KOPT-K1 (cell line): ENCODE measurements around the gene MS4A10.

Experiments used
- H3K27ac ChIP-seq: fragments of 200-600 bp; sonication (generic); 2 replicates; pipeline ENCODE4 v1.5.1; 2016; ENCODE audit warnings: antibody characterized with exemption, mild to moderate bottlenecking, low read depth, low read length; ENCODE audit not compliant: poor library complexity, severe bottlenecking
- H3K36me3 ChIP-seq: fragments of 200-600 bp; sonication (generic); 2 replicates; pipeline ENCODE4 v1.5.1; 2017; ENCODE audit warnings: antibody characterized with exemption, mild to moderate bottlenecking, low read length, moderate library complexity; ENCODE audit not compliant: insufficient read depth
- H3K9me3 ChIP-seq: fragments of 200-600 bp; sonication (generic); 2 replicates; pipeline ENCODE4 v1.5.1; 2017; ENCODE audit warnings: antibody characterized with exemption, low read length, mild to moderate bottlenecking; ENCODE audit not compliant: insufficient read depth, poor library complexity, severe bottlenecking

The MS4A10 gene

GRCh38 chr11:60790726-60791125 lies 5.6 kb downstream of the MS4A10 start:
- H3K27ac ChIP-seq: no peak overlapping the region
- peaks cover 9% of the 10 kb centered on the region for H3K9me3 ChIP-seq
- no peaks in the 10 kb centered on the region for H3K36me3 ChIP-seq

- no peak overlapping the region for H3K27ac ChIP-seq
- H3K9me3 ChIP-seq: peaks cover 9% of the 10 kb centered on the region
- no peaks in the 10 kb centered on the region for H3K36me3 ChIP-seq
Measured at GRCh38 chr11:60791153-60791933, 6.2 kb downstream of the MS4A10 start.

GRCh38 chr11:60792521-60792920 lies 7.4 kb downstream of the MS4A10 start:
- Histone ChIP-seq H3K27ac (no peak overlapping the region), H3K9me3 (peaks cover 9% of the 10 kb centered on the region), H3K36me3 (no peaks in the 10 kb centered on the region)

GRCh38 chr11:60795291-60795690 lies 10.2 kb downstream of the MS4A10 start:
- Histone ChIP-seq H3K36me3 (no peaks in the 10 kb centered on the region), H3K9me3 (peaks cover 9% of the 10 kb centered on the region), H3K27ac (no peak overlapping the region)

GRCh38 chr11:60797846-60798630 lies 12.9 kb downstream of the MS4A10 start:
- H3K9me3 ChIP-seq: no peaks in the 10 kb centered on the region
- H3K36me3 ChIP-seq: no peaks in the 10 kb centered on the region
- H3K27ac ChIP-seq: no peak overlapping the region

GRCh38 chr11:60798631-60799030 lies 13.5 kb downstream of the MS4A10 start:
- Histone ChIP-seq H3K36me3 (no peaks in the 10 kb centered on the region), H3K27ac (no peak overlapping the region), H3K9me3 (no peaks in the 10 kb centered on the region)

GRCh38 chr11:60801194-60801593 lies 16.1 kb downstream of the MS4A10 start:
- H3K36me3 ChIP-seq: no peaks in the 10 kb centered on the region
- no peak overlapping the region for H3K27ac ChIP-seq
- no peaks in the 10 kb centered on the region for H3K9me3 ChIP-seq

GRCh38 chr11:60803273-60803936 lies 18.3 kb downstream of the MS4A10 start:
- H3K9me3 ChIP-seq: no peaks in the 10 kb centered on the region
- H3K36me3 ChIP-seq: no peaks in the 10 kb centered on the region
- H3K27ac ChIP-seq: no peak overlapping the region

- no peaks in the 10 kb centered on the region for H3K9me3 ChIP-seq
- H3K36me3 ChIP-seq: no peaks in the 10 kb centered on the region
- H3K27ac ChIP-seq: no peak overlapping the region
Measured at GRCh38 chr11:60809249-60809648, 24.1 kb downstream of the MS4A10 start.

GRCh38 chr11:60809691-60810090 lies 24.6 kb downstream of the MS4A10 start:
- H3K27ac ChIP-seq: no peak overlapping the region
- H3K36me3 ChIP-seq: no peaks in the 10 kb centered on the region
- no peaks in the 10 kb centered on the region for H3K9me3 ChIP-seq

GRCh38 chr11:60810151-60810550 lies 25.0 kb downstream of the MS4A10 start:
- H3K9me3 ChIP-seq: no peaks in the 10 kb centered on the region
- H3K36me3 ChIP-seq: no peaks in the 10 kb centered on the region
- no peak overlapping the region for H3K27ac ChIP-seq

GRCh38 chr11:60810569-60810968 lies 25.4 kb downstream of the MS4A10 start:
- Histone ChIP-seq H3K9me3 (no peaks in the 10 kb centered on the region), H3K36me3 (no peaks in the 10 kb centered on the region), H3K27ac (no peak overlapping the region)

GRCh38 chr11:60813324-60813723 lies 28.2 kb downstream of the MS4A10 start:
- peaks cover 14% of the 10 kb centered on the region for H3K9me3 ChIP-seq

GRCh38 chr11:60814112-60814511 lies 29.0 kb downstream of the MS4A10 start:
- no peak overlapping the region for H3K27ac ChIP-seq
- H3K36me3 ChIP-seq: no peaks in the 10 kb centered on the region
- H3K9me3 ChIP-seq: peaks cover 14% of the 10 kb centered on the region

More at GRCh38 chr11:60813324-60813723, 28.2 kb downstream of the MS4A10 start:
- H3K27ac ChIP-seq: no peak overlapping the region
- H3K36me3 ChIP-seq: no peaks in the 10 kb centered on the region

GRCh38 chr11:60816590-60817157 lies 31.5 kb downstream of the MS4A10 start:
- no peaks in the 10 kb centered on the region for H3K36me3 ChIP-seq
- H3K9me3 ChIP-seq: peaks cover 14% of the 10 kb centered on the region
- H3K27ac ChIP-seq: no peak overlapping the region
